GM12864 (cell line): ENCODE measurements around the gene MST1.

Experiments used
- DNase-seq: peaks from one replicate; pipeline ENCODE4 v3.0.0-alpha.2; 2011; ENCODE audit warnings: low read depth
- H3K4me3 ChIP-seq: 2 replicates; pipeline ENCODE4 v1.5.1; 2011; ENCODE audit warnings: mild to moderate bottlenecking, low read depth, low read length, control low read depth
- CTCF ChIP-seq: IDR thresholded peaks from 2 replicates; pipeline ENCODE4 v1.5.1; 2011; ENCODE audit warnings: low read depth, mild to moderate bottlenecking, moderate library complexity, low read length, control low read depth, inconsistent platforms; ENCODE audit errors: missing control alignments

MST1 gene

GRCh38 chr3:49668861-49669260 is 20.4 kb downstream of the MST1 start:
- no peak for TF ChIP-seq CTCF
- no peak for DNase-seq
- no peak overlapping the region for H3K4me3 ChIP-seq

DNA sequence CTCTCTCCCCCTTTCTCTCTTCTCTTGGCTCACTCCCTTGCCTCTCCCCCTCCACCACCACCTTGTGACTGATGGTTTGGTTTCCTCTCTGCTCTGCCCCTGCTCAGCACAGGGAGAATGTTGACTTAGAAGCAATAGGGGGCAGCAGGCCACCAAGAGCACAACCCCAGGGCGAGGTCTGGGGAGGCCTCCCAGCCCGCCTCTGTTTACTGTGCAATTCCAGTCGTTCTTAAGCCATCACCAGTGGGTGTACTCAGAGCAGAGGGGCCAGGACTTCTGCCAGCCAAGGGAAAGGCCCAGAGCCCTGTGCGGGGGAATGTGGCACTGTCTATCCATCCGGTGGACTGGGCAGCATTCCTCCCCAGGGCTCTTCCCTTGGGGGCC is 20.9 kb downstream of the MST1 start:
- DNase-seq: no peak
- H3K4me3 ChIP-seq: no peak overlapping the region
- no peak for TF ChIP-seq CTCF

- no peak for DNase-seq
- TF ChIP-seq CTCF: no peak
- no peak overlapping the region for H3K4me3 ChIP-seq
These were observed 21.4 kb downstream of the MST1 start for GRCh38 chr3:49667701-49668413.

- no peak for DNase-seq
- H3K4me3 ChIP-seq: no peak overlapping the region
- no peak for TF ChIP-seq CTCF
These were observed 22.7 kb downstream of the MST1 start for GRCh38 chr3:49666592-49666991.

DNA sequence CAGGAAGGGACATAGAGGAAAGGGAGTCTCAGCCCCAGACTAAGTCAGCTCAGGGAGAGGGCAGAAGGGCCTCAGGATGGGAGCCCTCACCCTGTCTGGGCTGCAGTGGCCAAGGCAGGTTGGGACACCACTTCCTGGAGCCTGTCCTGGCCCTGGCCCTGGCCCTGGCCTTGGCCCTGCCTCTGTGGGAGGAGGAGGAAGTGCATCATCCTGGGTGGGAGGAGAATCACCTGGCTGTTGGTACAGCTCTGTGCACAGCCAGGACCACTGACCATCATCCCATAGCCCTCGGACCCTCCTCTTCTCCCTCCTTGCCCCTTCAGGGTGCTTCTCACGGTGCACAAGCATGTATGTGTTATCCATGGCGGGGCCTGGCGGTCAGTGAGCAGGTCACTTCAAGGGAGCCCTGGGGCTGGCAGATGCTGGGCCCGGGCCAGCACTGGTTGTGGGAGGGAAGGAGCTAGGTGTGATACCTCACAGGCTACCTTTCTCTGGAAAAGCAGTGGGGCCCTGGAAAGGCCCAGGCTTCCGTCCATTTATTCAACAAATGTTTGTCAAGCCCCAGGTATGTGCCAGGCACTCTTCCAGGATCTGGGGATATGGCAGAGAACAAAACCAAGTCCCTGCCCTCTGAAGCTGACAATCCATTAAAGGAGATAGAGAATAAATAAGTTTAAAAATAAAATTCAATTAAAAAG is 23.3 kb downstream of the MST1 start:
- no peak for TF ChIP-seq CTCF
- H3K4me3 ChIP-seq: no peak overlapping the region

DNA sequence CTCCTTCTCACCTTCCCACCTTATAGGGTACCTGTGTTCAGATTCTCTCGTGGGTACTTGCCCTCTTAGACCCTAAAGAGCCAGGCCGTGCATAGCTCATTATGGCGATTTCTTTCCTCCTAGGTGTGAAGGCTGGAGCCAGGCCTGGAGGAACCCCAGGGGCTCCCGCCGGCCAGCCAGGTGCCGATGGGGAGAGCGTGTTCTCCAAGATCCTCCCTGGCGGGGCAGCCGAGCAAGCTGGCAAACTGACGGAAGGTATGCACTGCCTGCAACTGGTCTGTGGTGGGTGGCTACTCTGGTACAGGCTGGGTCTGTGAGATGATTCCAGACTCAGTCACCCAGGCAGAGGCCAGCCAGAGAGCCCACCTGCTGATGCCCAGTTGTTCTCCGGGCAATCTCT is 25.0 kb downstream of the MST1 start:
- no peak overlapping the region for H3K4me3 ChIP-seq
- DNase-seq: no peak
- no peak for TF ChIP-seq CTCF

More for the DNA sequence above, 23.3 kb downstream of the MST1 start:
- no peak for DNase-seq

GRCh38 chr3:49663831-49664230 is 25.4 kb downstream of the MST1 start:
- no peak for TF ChIP-seq CTCF
- no peak overlapping the region for H3K4me3 ChIP-seq
- no peak for DNase-seq
